Chondrocyte (in vitro differentiated cells): Measurements from ENCODE around the gene CORO7. TPM values are rescaled to one million over a fixed set of nuclear protein-coding genes. Genes with fewer than 3 reads are reported as not detected.

ENCODE experiments used
- DNase-seq: peaks from one replicate; pipeline ENCODE4 v3.0.0; 2021; ENCODE audit warnings: mixed read lengths, low spot score
- H3K27ac Mint-ChIP-seq: one replicate; pipeline ENCODE4 v1.8.0; 2021; ENCODE audit warnings: mild to moderate bottlenecking, moderate library complexity, mixed read lengths; ENCODE audit not compliant: unreplicated experiment
- H3K27me3 Mint-ChIP-seq: 2 replicates; pipeline ENCODE4 v1.8.0; 2021; ENCODE audit warnings: low read depth, mixed read lengths
- H3K36me3 Mint-ChIP-seq: 2 replicates; pipeline ENCODE4 v1.8.0; 2021; ENCODE audit warnings: low read depth, mixed read lengths
- H3K4me1 Mint-ChIP-seq: 2 replicates; pipeline ENCODE4 v1.8.0; 2021; ENCODE audit warnings: low read depth, mild to moderate bottlenecking, mixed read lengths
- H3K4me3 Mint-ChIP-seq: one replicate; pipeline ENCODE4 v1.8.0; 2021; ENCODE audit warnings: mild to moderate bottlenecking, moderate library complexity, mixed read lengths; ENCODE audit not compliant: unreplicated experiment
- H3K9me3 Mint-ChIP-seq: 2 replicates; pipeline ENCODE4 v1.8.0; 2021; ENCODE audit warnings: low read depth, mixed read lengths
- CTCF ChIP-seq: fragments of 200-600 bp; sonication (generic); IDR thresholded peaks from 2 replicates; pipeline ENCODE4 v1.5.0; 2021; ENCODE audit warnings: antibody characterized with exemption, mild to moderate bottlenecking, moderate library complexity
- total RNA-seq: library from RNA; stranded (reverse); gene quantifications from 3 replicates; pipeline ENCODE4 v1.2.1, GENCODE V29; 2021

The CORO7 gene
- total RNA-seq, 1 donor from 2014 or later, result 24.6 TPM

GRCh38 chr16:4409081-4409932 lies 7.1 kb downstream of the CORO7 start:
- no peak overlapping the region for H3K4me3 Mint-ChIP-seq
- peaks cover 12% of the 10 kb centered on the region for H3K4me1 Mint-ChIP-seq
- DNase-seq, result peak; percentile 88
- H3K9me3 Mint-ChIP-seq, result no peaks in the 10 kb centered on the region
- H3K27ac Mint-ChIP-seq, result no peak overlapping the region
- peak; percentile 25 for TF ChIP-seq CTCF
- no peaks in the 10 kb centered on the region for H3K27me3 Mint-ChIP-seq
- peaks cover 5% of the 10 kb centered on the region for H3K36me3 Mint-ChIP-seq

- no peak overlapping the region for H3K4me3 Mint-ChIP-seq
- H3K27ac Mint-ChIP-seq, result no peak overlapping the region
- peaks cover 5% of the 10 kb centered on the region for H3K36me3 Mint-ChIP-seq
- TF ChIP-seq CTCF, result no peak
- no peaks in the 10 kb centered on the region for H3K27me3 Mint-ChIP-seq
- H3K9me3 Mint-ChIP-seq, result no peaks in the 10 kb centered on the region
- peaks cover 10% of the 10 kb centered on the region for H3K4me1 Mint-ChIP-seq
- DNase-seq, result no peak
These were observed 8.1 kb downstream of the CORO7 start for GRCh38 chr16:4408323-4408690.

GRCh38 chr16:4407543-4408322 lies 8.7 kb downstream of the CORO7 start:
- no peaks in the 10 kb centered on the region for H3K27me3 Mint-ChIP-seq
- DNase-seq, result peak; percentile 88
- H3K4me3 Mint-ChIP-seq, result no peak overlapping the region
- no peak for TF ChIP-seq CTCF
- H3K36me3 Mint-ChIP-seq, result peaks cover 5% of the 10 kb centered on the region
- no peaks in the 10 kb centered on the region for H3K9me3 Mint-ChIP-seq
- H3K4me1 Mint-ChIP-seq, result peaks cover 10% of the 10 kb centered on the region
- no peak overlapping the region for H3K27ac Mint-ChIP-seq

- Mint-ChIP-seq H3K4me3 (no peak overlapping the region), H3K9me3 (no peaks in the 10 kb centered on the region), H3K27me3 (no peaks in the 10 kb centered on the region), H3K36me3 (peaks cover 11% of the 10 kb centered on the region), H3K4me1 (peaks cover 6% of the 10 kb centered on the region), H3K27ac (no peak overlapping the region)
- no peak for TF ChIP-seq CTCF
- DNase-seq, result peak; percentile 84
These were observed 11.3 kb downstream of the CORO7 start for GRCh38 chr16:4404967-4405696.
